HL-60/S4 (cell line): ENCODE results near the gene C16orf89.

Source experiments
- in situ Hi-C: fragments of 300-500 bp; cut with MboI; formaldehyde crosslinking; loops from 2 replicates; pipeline ENCODE4 v1.14.3; 2022; ENCODE audit warnings: low sequenced_read_pairs

C16orf89 gene

DNA sequence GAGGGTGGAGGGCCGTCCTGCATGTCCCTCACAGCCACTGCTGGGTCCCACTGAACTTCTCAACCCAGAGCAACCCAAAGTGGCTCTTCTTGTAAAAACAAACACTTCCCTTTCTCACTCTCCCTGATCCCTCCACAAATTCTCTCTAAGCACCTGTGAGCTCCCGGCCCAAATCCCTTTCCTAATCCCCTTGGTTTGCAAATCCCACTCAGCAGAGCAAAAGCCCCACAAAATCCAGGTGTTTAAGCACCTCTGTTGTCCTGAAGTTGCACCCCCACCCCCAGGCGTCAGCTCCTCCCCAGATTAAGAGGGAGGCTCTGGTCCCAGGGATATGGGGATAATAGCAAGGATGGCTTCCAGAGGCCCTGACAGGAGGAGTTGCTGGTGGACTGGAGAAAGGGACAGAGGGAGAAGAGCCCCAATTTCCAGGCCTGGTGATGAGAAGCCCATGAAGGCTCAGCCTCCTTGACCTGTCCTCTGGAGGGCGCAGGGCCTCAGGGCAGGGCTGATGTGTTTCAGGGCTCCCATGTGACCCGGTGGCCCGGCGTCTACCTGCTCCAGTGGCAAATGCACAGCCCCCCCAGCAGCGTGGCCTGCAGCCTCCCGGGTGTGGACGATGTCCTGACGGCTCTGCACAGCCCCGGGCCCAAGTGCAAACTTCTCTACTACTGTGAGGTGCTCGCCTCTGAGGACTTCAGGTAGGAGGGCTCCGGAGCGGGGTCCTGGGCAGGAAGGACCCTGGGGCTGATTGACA, 55.0 kb downstream of the C16orf89 start:
- in situ Hi-C loops, result no loop called here

DNA sequence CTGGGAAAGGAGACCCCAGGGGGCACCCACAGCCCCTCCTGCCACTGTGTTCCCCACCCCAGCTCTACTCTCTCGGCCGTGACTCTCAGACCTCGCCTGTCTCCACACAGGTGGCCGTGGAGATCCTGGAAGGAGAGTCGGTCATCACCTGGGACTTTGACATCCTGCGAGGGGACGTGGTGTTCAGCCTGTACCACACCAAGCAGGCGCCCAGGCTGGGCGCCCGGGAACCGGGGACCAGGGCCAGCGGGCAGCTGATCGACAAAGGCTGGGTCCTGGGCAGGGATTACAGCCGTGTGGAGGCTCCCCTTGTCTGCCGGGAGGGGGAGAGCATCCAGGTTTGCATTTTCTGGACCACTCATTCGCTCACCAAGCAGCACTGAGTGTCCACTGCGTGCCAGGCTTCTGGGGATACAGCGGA, 57.4 kb downstream of the C16orf89 start:
- in situ Hi-C loops, result no loop called here

DNA sequence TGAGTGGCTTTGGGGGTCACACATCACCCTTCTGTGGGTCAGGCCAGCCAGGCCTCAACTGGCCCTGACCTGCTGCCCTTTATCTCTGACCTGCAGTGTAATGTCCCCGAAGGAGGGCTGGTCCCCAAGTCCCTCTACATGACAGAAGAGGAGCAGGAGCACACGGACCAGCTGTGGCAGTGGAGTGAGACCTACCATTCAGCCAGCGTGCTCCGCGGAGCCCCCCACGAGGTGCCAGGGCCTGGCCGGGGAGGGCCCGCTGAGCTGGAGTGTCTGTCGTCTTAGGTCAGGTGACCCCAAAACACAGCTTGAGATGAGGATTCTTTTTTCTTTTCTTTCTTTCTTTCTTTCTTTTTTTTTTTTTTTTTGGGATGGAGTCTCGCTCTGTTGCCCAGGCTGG, 58.5 kb downstream of the C16orf89 start:
- in situ Hi-C loops, result no loop called here

DNA sequence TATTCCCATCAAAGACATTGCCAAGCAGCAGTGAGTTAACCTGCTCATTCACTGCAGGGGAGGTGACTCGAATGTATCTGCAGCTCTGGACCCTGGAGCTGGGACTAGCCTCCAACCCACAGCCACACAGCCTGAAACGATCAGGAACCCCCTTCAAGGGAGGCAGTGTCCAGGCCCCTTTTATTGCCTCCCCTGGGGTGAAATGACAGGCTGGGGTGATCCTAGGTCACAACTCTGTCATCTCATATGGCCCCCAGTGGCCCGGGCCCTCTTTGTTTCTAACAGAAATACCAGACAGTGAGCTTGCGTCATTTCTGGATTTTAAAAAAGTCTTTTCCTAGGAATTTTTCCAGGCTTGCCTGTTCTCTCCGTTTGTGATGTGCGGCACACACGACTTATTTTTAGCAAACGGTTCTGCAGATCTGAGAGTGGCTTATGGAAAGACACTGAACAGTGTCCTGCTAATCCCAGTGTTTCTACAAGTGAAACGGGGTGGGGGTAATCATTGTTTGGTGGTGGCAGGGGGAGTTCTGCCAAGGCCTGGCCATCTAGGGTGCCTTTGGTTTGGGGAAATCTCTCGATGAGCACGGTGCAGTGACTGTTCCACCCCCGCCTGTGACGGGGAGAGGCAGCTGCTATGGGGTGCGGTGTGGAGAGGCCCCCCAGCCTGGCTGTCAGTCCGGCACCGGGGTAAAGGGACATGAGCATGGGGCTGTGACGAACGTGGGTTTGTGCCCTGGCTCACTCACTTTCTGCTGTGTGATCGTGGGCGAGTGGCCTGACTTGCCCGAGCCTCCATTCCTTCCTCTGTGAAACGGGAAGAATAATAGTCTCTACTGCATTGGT, 59.2 kb downstream of the C16orf89 start:
- in situ Hi-C loops, result no loop called here

DNA sequence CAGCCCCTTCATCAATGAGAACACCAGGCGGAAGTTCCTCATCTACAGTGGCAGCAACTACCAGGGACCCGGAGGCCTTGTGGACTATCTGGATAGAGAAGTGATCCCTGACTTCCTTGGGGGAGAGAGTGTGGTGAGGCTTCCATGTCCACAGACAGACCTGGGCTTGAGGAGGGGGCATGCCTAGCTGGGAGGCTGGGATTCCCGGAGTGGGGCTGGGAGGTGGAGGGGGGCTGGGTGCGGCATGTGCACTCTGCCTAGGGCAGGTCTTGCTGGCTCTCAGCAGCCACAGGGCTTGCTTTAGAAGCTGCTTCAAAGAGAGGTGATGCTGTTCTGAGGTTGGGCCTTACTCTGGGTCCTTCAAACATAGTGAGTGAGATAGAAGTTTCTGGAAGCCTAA, 59.8 kb downstream of the C16orf89 start:
- in situ Hi-C loops, result no loop called here

DNA sequence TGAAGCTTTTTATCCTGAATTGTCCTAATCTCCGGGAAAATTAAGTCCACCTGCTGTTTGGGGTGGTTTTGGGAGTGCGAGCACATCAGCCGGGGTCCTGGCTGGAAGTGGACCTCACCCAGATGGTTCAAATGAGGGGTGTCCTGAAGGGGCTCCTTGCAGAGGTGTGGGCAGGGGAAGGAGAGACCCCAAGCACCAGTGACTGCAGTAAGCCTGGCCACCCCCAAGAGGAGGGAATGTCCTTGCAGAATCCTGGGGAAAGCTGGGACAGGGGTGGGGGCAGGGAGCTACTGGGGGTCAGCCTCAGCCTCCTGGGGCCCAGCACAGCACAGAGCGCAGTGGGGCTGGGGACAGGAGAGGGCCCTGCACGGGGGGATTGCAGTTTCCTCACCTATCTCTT, 61.4 kb downstream of the C16orf89 start:
- in situ Hi-C loops, result no loop called here

DNA sequence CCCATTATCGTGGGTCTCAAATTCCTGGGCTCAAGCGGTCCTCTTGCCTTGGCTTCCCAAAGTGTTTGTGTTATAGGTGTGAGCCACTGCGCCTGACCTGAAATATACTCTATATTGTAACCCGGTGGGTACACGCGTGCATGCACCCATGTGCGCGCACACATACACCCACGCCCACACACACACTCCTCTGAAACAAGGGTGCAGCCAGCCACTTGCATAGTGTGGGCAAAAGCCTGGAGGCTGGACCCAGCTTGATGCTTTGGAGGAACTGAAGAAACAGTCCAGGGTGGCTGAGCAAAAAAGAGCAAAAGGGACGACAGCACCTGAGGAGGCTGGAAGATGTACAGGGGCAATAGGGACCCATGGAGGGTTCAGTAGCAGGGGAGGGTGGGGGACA, 61.9 kb downstream of the C16orf89 start:
- in situ Hi-C loops, result no loop called here

DNA sequence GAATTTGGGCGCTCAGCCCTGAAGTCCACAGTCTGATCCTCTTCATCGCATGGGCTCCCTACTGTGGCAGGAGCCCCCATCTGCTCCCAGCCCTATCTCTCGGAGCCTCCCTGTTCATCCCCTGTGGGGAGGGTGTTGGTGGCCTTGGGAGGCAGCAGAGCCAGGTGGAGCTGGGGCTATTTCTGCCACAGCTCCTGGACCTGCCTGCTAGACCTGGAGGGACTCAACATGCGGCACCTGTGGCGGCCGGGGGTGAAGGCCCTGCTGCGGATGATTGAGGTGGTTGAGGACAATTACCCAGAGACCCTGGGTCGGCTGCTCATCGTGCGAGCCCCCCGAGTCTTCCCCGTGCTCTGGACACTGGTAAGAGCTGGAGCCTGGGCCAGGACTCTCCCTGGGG, 62.5 kb downstream of the C16orf89 start:
- in situ Hi-C loops, result no loop called here

DNA sequence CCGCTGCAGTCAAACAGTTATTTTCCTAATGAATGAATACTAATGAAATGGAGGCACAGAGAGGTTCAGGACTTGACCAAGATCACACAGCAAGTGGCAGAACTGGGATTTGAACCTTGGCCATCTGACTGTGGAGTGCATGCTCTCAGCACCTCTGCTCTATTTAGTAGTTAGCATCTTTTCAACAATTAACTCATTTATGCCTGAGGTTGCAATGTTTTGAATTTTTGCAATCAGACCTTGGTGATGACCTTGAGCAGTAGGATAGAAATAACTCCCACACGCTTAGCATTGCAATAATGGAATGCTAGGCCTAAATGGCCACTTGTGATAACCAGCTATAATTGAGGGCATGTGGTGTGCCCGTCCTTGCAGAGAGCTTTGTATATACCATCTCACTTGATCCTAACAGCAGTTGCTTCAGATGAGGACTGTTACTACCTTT, 63.0 kb downstream of the C16orf89 start:
- in situ Hi-C loops, result no loop called here

DNA sequence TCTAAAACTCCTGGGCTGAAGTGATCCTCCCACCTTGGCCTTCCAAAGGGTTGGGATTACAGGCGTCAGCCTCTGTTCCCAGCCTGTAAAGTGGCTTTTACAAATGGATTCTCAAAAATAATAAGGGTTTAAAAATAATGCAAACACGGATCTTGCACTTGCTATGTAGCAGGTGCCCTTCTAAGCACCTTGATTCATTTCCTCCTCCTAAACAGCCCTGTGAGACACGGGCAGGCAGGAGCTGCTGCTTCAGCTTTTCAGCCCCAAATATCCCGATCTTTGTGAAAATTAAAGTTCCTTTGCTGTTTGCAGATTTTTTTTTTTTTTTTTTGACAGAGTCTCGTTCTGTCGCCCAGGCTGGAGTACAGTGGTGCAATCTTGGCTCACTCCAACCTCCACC, 63.8 kb downstream of the C16orf89 start:
- in situ Hi-C loops, result no loop called here

DNA sequence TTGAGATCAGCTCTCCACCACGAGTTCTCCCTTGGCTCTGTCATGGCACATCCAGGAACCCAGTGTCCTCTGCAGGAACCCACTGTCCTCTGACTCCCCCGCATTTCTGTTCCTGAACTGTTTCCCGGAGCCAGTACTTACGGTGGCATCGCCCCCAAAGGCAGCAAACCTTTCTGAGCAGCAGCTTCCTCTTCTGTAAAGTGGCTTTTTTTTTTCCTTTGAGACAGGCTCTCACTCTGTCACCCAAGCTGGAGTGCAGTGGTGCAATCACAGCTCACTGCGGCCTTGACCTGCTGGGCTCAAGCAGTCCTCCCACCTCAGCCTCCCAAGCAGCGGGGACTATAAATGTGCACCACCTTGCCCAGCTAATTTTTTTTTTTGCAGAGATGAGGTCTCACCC, 64.2 kb downstream of the C16orf89 start:
- in situ Hi-C loops, result no loop called here

DNA sequence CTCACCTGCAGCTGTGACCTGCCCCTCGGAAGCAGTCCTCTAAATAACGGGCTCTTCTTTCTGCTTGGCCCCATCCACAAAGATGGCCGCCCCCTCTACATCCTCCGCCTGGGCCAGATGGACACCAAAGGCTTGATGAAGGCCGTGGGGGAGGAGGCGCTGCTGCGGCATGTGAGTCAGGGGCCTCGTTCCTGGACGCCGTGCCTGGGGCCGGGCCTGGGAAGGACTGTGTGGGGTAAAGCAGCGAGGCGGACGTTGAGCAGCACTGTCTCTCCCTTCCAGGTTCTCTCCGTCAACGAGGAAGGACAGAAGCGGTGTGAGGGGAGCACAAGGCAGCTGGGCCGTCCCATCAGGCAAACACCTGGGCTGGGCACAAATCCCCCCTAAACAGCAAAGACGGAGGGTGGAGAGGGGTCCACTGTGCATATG, 65.2 kb downstream of the C16orf89 start:
- in situ Hi-C loops, result no loop called here

DNA sequence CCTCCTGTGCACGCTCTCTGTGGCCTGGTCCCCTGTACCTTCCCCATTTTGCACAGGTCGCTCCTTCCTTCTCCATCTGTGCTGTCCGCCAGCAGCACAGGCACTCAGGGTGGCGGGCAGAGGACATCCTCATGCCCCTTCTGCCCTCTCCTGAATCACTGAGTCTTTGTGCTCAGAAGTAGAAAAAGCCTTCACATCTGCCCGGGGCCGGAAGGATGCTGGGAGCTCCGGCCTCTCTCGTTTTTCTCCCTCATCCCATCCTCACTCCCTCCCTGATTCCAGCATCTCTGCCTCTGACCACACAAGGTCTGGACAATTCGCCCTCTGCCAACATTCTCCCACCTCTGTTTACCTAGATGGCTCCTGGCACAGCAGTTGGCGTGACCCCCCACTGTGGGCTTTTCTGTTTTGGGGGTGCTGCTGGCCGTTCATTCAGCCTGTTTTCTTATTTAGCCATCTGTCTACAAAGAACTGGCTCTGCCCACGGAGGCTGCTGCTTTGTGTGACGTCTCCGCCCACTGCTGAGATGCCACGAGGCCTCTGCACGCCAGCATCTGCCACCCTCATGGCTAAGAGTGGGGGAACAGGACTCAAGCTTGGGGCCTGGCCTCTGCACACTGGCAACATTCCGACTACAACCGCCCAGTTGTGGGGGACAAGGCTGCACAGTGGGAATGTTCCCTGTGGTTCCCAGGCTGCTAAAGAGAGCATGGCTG, 70.9 kb downstream of the C16orf89 start:
- in situ Hi-C loops, result no loop called here
